Neural cell (in vitro differentiated cells): ENCODE measurements around the gene ETV6. TPM values are rescaled to one million over a fixed set of nuclear protein-coding genes. Genes with fewer than 3 reads are reported as not detected.

Experiments used
- H2AFZ ChIP-seq: fragments of 200-600, 300-800 bp; sonication (generic), shearing (Covaris generic); 2 replicates; pipeline ENCODE4 v1.6.0; 2014; ENCODE audit warnings: low read depth, mild to moderate bottlenecking, antibody characterized with exemption, low read length, moderate library complexity
- H3F3A ChIP-seq: fragments of 200-600 bp; shearing (Covaris generic); 2 replicates; pipeline ENCODE4 v1.6.1; 2016; ENCODE audit warnings: mild to moderate bottlenecking, moderate library complexity, mixed read lengths, antibody characterized with exemption, low read length; ENCODE audit not compliant: insufficient read depth, poor library complexity, severe bottlenecking
- H3K27ac ChIP-seq: fragments of 200-600, 300-800 bp; sonication (generic), shearing (Covaris generic); 2 replicates; pipeline ENCODE4 v1.5.1; 2014; ENCODE audit warnings: mild to moderate bottlenecking, low read length, moderate library complexity
- H3K27me3 ChIP-seq: fragments of 300-800, 200-600 bp; sonication (generic), shearing (Covaris generic); 2 replicates; pipeline ENCODE4 v1.6.0; 2014; ENCODE audit warnings: mild to moderate bottlenecking, low read depth, low read length, moderate library complexity; ENCODE audit not compliant: insufficient read depth
- H3K36me3 ChIP-seq: fragments of 300-800, 200-600 bp; sonication (generic), shearing (Covaris generic); 2 replicates; pipeline ENCODE4 v1.5.1; 2014; ENCODE audit warnings: mild to moderate bottlenecking, antibody characterized with exemption, low read length, moderate library complexity; ENCODE audit not compliant: insufficient read depth
- H3K4me2 ChIP-seq: fragments of 300-800, 200-600 bp; sonication (generic), shearing (Covaris generic); 2 replicates; pipeline ENCODE4 v1.6.0; 2014; ENCODE audit warnings: mild to moderate bottlenecking, low read length
- H3K4me3 ChIP-seq: fragments of 300-800, 200-600 bp; sonication (generic), shearing (Covaris generic); 2 replicates; pipeline ENCODE4 v1.5.1; 2014; ENCODE audit warnings: mild to moderate bottlenecking, low read length, moderate library complexity
- H3K79me2 ChIP-seq: fragments of 200-600 bp; shearing (Covaris generic); replicated peaks from 2 replicates; pipeline ENCODE4 v1.6.0; 2014; ENCODE audit warnings: mild to moderate bottlenecking, low read length, moderate library complexity; ENCODE audit not compliant: insufficient read depth
- H3K9ac ChIP-seq: fragments of 300-800, 200-600 bp; sonication (generic), shearing (Covaris generic); 2 replicates; pipeline ENCODE4 v1.6.1; 2016; ENCODE audit warnings: mild to moderate bottlenecking, low read length, mixed read lengths
- H3K9me2 ChIP-seq: fragments of 200-600 bp; shearing (Covaris generic); 2 replicates; pipeline ENCODE4 v1.6.1; 2016; ENCODE audit warnings: mild to moderate bottlenecking, low read length, mixed read lengths; ENCODE audit not compliant: insufficient read depth
- H3K9me3 ChIP-seq: fragments of 200-600, 300-800 bp; sonication (generic), shearing (Covaris generic); 2 replicates; pipeline ENCODE4 v1.6.1; 2016; ENCODE audit warnings: mild to moderate bottlenecking, mixed run types, low read length, moderate library complexity, mixed read lengths
- H4K20me1 ChIP-seq: fragments of 200-600 bp; shearing (Covaris generic); 2 replicates; pipeline ENCODE4 v1.6.1; 2016; ENCODE audit warnings: mild to moderate bottlenecking, mixed run types; ENCODE audit not compliant: insufficient read depth
- EP300 ChIP-seq: fragments of 450-650 bp; conservative IDR thresholded peaks from 2 replicates; pipeline ENCODE4 v1.6.1; 2014; ENCODE audit warnings: antibody characterized with exemption, mild to moderate bottlenecking, moderate library complexity; ENCODE audit not compliant: poor library complexity, severe bottlenecking
- EZH2 ChIP-seq: fragments of 200-600, 300-800 bp; shearing (Covaris generic), sonication (generic); IDR thresholded peaks from 2 replicates; pipeline ENCODE4 v1.6.1; 2014; ENCODE audit warnings: antibody characterized with exemption, low read length, borderline replicate concordance, mild to moderate bottlenecking; ENCODE audit not compliant: insufficient read depth, poor library complexity, severe bottlenecking
- MXI1 ChIP-seq: fragments of 450-650 bp; conservative IDR thresholded peaks from 2 replicates; pipeline ENCODE4 v1.6.1; 2014; ENCODE audit warnings: antibody characterized with exemption, mild to moderate bottlenecking; ENCODE audit not compliant: poor library complexity, severe bottlenecking
- POLR2AphosphoS5 ChIP-seq: IDR thresholded peaks from 2 replicates; pipeline ENCODE4 v1.6.1; 2012
- RAD21 ChIP-seq: fragments of 450-650 bp; conservative IDR thresholded peaks from 2 replicates; pipeline ENCODE4 v1.6.1; 2014; ENCODE audit warnings: antibody characterized with exemption, mild to moderate bottlenecking, moderate library complexity
- SMC3 ChIP-seq: fragments of 450-650 bp; conservative IDR thresholded peaks from 2 replicates; pipeline ENCODE4 v1.6.1; 2014; ENCODE audit warnings: antibody characterized with exemption, mild to moderate bottlenecking, moderate library complexity; ENCODE audit not compliant: poor library complexity
- TAF1 ChIP-seq: IDR thresholded peaks from 2 replicates; pipeline ENCODE4 v1.6.1; 2012; ENCODE audit warnings: low read depth
- polyA plus RNA-seq: library from polyadenylated mRNA; depleted of rRNA; stranded (reverse); fragments of >200 nt; gene quantifications from 2 replicates; pipeline ENCODE4 v1.2.3, GENCODE V29; 2014
- TF ChIP-seq, protein P1 (sequence below): IDR thresholded peaks from 2 replicates; pipeline ENCODE4 v1.6.1; 2012; ENCODE audit warnings: borderline replicate concordance
- TF ChIP-seq, protein P2 (sequence below): fragments of 450-650 bp; IDR thresholded peaks from 2 replicates; pipeline ENCODE4 v1.5.1; 2014; ENCODE audit warnings: antibody characterized with exemption, mild to moderate bottlenecking, moderate library complexity; ENCODE audit not compliant: poor library complexity, severe bottlenecking

Gene ETV6
- polyA plus RNA-seq, 1 donor from 2014 or later: 1.6 TPM

DNA sequence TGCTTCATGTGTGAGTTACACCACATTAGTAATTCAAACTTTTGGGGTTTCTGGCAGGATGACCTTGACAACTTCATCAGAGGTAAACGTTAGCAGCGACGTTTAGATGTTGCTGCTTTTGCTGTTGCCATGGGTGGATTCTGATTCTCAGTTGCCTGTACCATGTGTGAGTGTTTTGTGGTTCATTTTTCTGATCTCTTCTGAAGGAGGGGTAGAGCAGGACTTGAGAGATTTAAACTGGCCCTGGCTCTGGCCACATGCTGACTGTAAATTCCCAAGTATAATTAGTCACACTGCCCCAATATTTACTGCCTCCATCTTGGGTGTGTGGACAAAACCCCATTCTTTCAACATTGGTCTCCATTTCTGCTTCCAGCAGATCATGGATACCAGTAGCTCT, 110.4 kb downstream of the ETV6 start:
- H3K9me2 ChIP-seq: no peaks in the 10 kb centered on the region
- no peak overlapping the region for H3K27ac ChIP-seq
- no peaks in the 10 kb centered on the region for H3F3A ChIP-seq
- no peak overlapping the region for H3K4me2 ChIP-seq
- no peaks in the 10 kb centered on the region for H3K79me2 ChIP-seq
- H3K9ac ChIP-seq: no peak overlapping the region
- no peaks in the 10 kb centered on the region for H4K20me1 ChIP-seq
- H3K9me3 ChIP-seq: no peaks in the 10 kb centered on the region
- no peak for TF ChIP-seq MXI1
- H3K36me3 ChIP-seq: no peaks in the 10 kb centered on the region
- no peak overlapping the region for H3K4me3 ChIP-seq
- no peaks in the 10 kb centered on the region for H3K27me3 ChIP-seq
- no peak overlapping the region for H2AFZ ChIP-seq

DNA sequence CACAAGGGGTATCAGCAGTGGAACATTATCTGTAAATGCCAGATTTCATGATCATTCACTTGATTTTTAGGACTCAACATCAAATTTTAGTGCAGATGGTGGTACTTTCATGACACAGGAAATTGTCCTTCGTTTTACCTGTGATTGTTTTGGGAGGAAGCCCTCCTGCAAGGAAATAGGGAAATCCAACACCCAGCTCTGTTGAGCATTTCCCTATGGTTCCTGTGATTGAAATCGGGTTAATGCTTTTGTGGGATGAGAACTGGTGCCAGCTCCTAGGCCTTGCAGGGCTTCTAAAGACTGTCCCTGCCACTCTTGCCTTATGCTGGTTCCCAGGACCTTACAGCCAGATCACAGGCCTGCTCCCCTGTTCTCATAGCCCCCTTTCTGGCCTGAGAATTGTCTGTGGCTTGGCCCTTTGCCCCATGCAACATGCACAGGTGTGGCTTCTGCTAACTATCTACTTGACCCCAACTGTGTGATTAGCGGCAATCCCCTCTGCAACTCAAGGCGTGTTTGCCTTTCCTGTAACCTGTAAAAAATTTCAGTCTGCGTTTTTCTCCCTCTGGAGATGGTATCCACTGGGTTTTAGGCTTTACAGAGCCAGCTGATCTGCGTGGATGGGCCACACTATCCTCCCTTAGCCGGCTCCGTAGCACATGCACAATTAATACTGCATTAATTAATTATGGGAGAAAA, 112.5 kb downstream of the ETV6 start:
- Histone ChIP-seq H4K20me1 (no peaks in the 10 kb centered on the region), H3K9me2 (no peaks in the 10 kb centered on the region), H3F3A (no peaks in the 10 kb centered on the region), H3K9ac (no peak overlapping the region), H3K4me3 (no peak overlapping the region), H3K27me3 (no peaks in the 10 kb centered on the region), H3K79me2 (no peaks in the 10 kb centered on the region), H3K9me3 (no peaks in the 10 kb centered on the region), H3K27ac (no peak overlapping the region), H3K36me3 (no peaks in the 10 kb centered on the region), H2AFZ (no peak overlapping the region), H3K4me2 (no peak overlapping the region)
- TF ChIP-seq, protein P1, sequence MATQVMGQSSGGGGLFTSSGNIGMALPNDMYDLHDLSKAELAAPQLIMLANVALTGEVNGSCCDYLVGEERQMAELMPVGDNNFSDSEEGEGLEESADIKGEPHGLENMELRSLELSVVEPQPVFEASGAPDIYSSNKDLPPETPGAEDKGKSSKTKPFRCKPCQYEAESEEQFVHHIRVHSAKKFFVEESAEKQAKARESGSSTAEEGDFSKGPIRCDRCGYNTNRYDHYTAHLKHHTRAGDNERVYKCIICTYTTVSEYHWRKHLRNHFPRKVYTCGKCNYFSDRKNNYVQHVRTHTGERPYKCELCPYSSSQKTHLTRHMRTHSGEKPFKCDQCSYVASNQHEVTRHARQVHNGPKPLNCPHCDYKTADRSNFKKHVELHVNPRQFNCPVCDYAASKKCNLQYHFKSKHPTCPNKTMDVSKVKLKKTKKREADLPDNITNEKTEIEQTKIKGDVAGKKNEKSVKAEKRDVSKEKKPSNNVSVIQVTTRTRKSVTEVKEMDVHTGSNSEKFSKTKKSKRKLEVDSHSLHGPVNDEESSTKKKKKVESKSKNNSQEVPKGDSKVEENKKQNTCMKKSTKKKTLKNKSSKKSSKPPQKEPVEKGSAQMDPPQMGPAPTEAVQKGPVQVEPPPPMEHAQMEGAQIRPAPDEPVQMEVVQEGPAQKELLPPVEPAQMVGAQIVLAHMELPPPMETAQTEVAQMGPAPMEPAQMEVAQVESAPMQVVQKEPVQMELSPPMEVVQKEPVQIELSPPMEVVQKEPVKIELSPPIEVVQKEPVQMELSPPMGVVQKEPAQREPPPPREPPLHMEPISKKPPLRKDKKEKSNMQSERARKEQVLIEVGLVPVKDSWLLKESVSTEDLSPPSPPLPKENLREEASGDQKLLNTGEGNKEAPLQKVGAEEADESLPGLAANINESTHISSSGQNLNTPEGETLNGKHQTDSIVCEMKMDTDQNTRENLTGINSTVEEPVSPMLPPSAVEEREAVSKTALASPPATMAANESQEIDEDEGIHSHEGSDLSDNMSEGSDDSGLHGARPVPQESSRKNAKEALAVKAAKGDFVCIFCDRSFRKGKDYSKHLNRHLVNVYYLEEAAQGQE: no peak
- TF ChIP-seq, protein P2, sequence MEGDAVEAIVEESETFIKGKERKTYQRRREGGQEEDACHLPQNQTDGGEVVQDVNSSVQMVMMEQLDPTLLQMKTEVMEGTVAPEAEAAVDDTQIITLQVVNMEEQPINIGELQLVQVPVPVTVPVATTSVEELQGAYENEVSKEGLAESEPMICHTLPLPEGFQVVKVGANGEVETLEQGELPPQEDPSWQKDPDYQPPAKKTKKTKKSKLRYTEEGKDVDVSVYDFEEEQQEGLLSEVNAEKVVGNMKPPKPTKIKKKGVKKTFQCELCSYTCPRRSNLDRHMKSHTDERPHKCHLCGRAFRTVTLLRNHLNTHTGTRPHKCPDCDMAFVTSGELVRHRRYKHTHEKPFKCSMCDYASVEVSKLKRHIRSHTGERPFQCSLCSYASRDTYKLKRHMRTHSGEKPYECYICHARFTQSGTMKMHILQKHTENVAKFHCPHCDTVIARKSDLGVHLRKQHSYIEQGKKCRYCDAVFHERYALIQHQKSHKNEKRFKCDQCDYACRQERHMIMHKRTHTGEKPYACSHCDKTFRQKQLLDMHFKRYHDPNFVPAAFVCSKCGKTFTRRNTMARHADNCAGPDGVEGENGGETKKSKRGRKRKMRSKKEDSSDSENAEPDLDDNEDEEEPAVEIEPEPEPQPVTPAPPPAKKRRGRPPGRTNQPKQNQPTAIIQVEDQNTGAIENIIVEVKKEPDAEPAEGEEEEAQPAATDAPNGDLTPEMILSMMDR: no peak
- TF ChIP-seq EZH2 (no peak), MXI1 (no peak), POLR2AphosphoS5 (no peak), RAD21 (no peak), TAF1 (no peak), SMC3 (no peak), EP300 (no peak)
